Pancreas (tissue), 10 donors: ENCODE data around the gene SORBS2. TPM values are rescaled to one million over a fixed set of nuclear protein-coding genes. Genes with fewer than 3 reads are reported as not detected.

Source experiments
- ATAC-seq, 4 donors: fragments of 200-7000 bp; cut with Tn5 transposase; one replicate each; pipeline versions ENCODE4 v1.8.0 to v1.9.1; 2020; ENCODE audit warnings: mild to moderate bottlenecking in 4 of 4, moderate library complexity in 4 of 4
- DNase-seq, 6 donors: peaks; one replicate each; pipeline ENCODE4 v3.0.0-alpha.2; 2020
- FAIRE-seq: peaks from 2 replicates; lab custom pipeline; 2012; peaks lifted over from hg19 to GRCh38; lab: Jason Lieb, UNC
- H3K27ac ChIP-seq, 4 donors: fragments of 200-600 bp; sonication (generic); 1 replicate in 3 of 4; 2 replicates in 1 of 4; pipeline versions ENCODE4 v1.5.0 to v1.8.0; 2020
- H3K27me3 ChIP-seq, 4 donors: fragments of 200-600 bp; one replicate each; pipeline ENCODE4 v1.8.0; 2021
- H3K36me3 ChIP-seq, 3 donors: fragments of 200-600 bp; sonication (generic) in 1 of 3; one replicate each; pipeline versions ENCODE4 v1.5.0 to v1.8.0; 2020 to 2021
- H3K4me1 ChIP-seq, 3 donors: fragments of 200-600 bp; one replicate each; pipeline ENCODE4 v1.8.0; 2021
- H3K4me3 ChIP-seq, 4 donors: fragments of 200-600 bp; sonication (generic) in 2 of 4; one replicate each; pipeline versions ENCODE4 v1.5.0 to v1.8.0; 2020 to 2021
- H3K9me3 ChIP-seq, 4 donors: fragments of 200-600 bp; one replicate each; pipeline ENCODE4 v1.8.0; 2021
- WGBS, 2 donors: extraction: QIAGEN DNeasy Blood & Tissue Kit; methylation state at CpG; one replicate each; pipeline ENCODE4 v1.1.7; 2013; 5-methylcytosine and 5-hydroxymethylcytosine counted together
- intact Hi-C, 3 donors: fragments of 100-400 bp; cut with DNase I; formaldehyde crosslinking; loops; one replicate each; pipeline versions ENCODE4 v1.11.1 to v1.14.2; 2022
- polyA plus RNA-seq, 2 donors: library from polyadenylated mRNA; stranded (reverse); fragments of 200-250 nt; gene quantifications; one replicate each; pipeline ENCODE4 v1.2.3, GENCODE V29; 2013
- total RNA-seq, 6 donors: library from RNA; stranded (reverse); fragmentation: NEBNext Ultra II Directional in 4 of 6; extraction: Animal tissue kit (Norgen Biotek cat#: 25700) in 4 of 6; gene quantifications; one replicate each; pipeline versions ENCODE4 v1.2.1 to v1.2.4, GENCODE V29; 2021 to 2023
- TF ChIP-seq, protein P1 (sequence below), 4 donors: fragments of 200-600 bp; sonication (generic) in 3 of 4; IDR thresholded peaks; one replicate each; pipeline versions ENCODE4 v1.5.0 to v1.8.0; 2021; ENCODE audit warnings: antibody characterized with exemption in 4 of 4
- donor health status: healthy with polysubstance abuse.
- donor health status: DM: no; HTN: no; CAD: no; lungs with moderate emphysema.
- donor health status: DM: no; HTN: no; CAD: no.
- donor health status: control.
- donor health status: control.
- donor health status: Bipolar disorder and iron deficiency.
- donor health status: DM: yes; HTN: yes; CAD: no.
- donor health status: DM: no; HTN: no; CAD: no.
- donor health status: DM: no; HTN: no; CAD: no.
- donor health status: DM: yes; HTN: yes; CAD: no.

SORBS2 gene
- total and polyA plus RNA-seq, 8 donors, result 61.7 to 245 (median 140) TPM

DNA sequence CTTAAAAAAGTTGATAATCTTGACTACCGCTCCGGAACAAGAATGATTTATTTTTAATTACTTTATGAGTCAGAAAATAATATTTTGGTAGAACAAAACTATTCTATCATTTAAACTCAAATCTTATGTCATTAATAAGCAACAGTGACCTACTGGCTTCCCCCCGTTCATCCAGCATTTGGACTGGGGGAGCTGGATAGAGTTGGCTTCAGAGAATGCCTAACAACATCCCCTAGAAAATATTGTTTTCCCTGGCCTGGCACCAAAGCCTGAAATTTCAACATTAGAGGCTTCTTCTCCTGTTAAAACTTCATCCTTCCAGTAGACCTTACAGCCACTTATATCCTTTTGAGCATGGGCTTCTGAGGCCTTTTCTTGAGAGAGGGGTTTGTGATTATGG, 221.0 kb downstream of the SORBS2 start:
- Histone ChIP-seq H3K9me3 (no peaks in the 10 kb centered on the region), H3K4me3 (no peak overlapping the region), H3K27me3 (no peaks in the 10 kb centered on the region), H3K36me3 (peaks cover 0 to 40% (median 0%) of the 10 kb centered on the region in 3 donors), H3K4me1 (peaks cover 0 to 11% (median 10%) of the 10 kb centered on the region in 3 donors), H3K27ac (peak overlapping the region in 2 of 4 donors; percentile 36 to 44)
- ATAC-seq (no peak), FAIRE-seq (no peak), DNase-seq (no peak)
- TF ChIP-seq, protein P1, sequence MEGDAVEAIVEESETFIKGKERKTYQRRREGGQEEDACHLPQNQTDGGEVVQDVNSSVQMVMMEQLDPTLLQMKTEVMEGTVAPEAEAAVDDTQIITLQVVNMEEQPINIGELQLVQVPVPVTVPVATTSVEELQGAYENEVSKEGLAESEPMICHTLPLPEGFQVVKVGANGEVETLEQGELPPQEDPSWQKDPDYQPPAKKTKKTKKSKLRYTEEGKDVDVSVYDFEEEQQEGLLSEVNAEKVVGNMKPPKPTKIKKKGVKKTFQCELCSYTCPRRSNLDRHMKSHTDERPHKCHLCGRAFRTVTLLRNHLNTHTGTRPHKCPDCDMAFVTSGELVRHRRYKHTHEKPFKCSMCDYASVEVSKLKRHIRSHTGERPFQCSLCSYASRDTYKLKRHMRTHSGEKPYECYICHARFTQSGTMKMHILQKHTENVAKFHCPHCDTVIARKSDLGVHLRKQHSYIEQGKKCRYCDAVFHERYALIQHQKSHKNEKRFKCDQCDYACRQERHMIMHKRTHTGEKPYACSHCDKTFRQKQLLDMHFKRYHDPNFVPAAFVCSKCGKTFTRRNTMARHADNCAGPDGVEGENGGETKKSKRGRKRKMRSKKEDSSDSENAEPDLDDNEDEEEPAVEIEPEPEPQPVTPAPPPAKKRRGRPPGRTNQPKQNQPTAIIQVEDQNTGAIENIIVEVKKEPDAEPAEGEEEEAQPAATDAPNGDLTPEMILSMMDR (IDR thresholded peaks at IDR 0.05), result no peak
- intact Hi-C loops, result loop anchor here in 1 of 3 donors (10.0 kb wide), 1 partner anchor 116 kb away; the partner anchor contains the start of gene CCDC110
- WGBS, 2 donors, result 57 to 68% methylated on average over 3 of the region's 3 CpGs

DNA sequence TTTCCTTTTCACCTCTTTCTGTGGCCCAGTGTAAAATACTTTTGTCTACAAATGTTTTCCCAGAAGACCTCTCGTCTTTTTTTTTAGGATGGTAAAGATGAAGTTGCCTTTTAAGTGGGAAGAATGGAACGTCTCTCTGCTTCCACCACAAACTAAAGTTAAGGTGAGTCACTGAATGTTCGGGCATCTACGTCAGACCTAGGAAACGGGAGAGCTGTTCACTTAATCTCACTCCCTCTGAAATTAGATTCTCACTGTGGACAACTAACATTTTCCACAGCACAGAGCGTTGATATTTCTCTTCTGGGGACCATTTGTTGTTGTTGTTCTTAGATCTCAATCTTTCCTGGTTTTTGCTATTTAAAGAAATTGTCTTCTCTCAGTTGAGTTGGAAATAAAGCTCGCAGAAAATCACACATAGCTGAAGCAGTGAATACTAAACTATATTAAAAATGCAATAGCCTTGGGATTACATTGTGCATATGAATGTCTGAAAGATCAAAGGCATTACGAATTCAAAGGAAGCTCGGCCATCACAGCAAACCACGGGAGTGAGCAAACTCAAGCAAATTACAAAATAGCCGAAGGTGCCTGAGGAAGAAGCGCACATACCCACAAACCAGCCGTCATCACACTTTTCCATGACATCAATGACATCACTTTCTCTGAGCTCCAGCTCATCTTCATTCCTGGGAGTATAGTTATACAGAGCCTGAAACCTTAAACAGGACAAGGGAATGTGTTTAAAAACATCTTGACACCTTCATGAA, 222.7 kb downstream of the SORBS2 start:
- H3K4me3 ChIP-seq, result no peak overlapping the region
- peaks cover 0 to 11% (median 10%) of the 10 kb centered on the region in 3 donors for H3K4me1 ChIP-seq
- H3K27me3 ChIP-seq, result no peaks in the 10 kb centered on the region
- 91 to 93% methylated on average over 13 of the region's 13 CpGs for WGBS, 2 donors
- DNase-seq (no peak), FAIRE-seq (no peak), ATAC-seq (no peak)
- TF ChIP-seq, protein P1 (IDR thresholded peaks at IDR 0.05), result no peak
- H3K27ac ChIP-seq, result no peak overlapping the region
- H3K9me3 ChIP-seq, result no peaks in the 10 kb centered on the region
- intact Hi-C loops, result no loop called here
- H3K36me3 ChIP-seq, result peaks cover 0 to 40% (median 0%) of the 10 kb centered on the region in 3 donors

DNA sequence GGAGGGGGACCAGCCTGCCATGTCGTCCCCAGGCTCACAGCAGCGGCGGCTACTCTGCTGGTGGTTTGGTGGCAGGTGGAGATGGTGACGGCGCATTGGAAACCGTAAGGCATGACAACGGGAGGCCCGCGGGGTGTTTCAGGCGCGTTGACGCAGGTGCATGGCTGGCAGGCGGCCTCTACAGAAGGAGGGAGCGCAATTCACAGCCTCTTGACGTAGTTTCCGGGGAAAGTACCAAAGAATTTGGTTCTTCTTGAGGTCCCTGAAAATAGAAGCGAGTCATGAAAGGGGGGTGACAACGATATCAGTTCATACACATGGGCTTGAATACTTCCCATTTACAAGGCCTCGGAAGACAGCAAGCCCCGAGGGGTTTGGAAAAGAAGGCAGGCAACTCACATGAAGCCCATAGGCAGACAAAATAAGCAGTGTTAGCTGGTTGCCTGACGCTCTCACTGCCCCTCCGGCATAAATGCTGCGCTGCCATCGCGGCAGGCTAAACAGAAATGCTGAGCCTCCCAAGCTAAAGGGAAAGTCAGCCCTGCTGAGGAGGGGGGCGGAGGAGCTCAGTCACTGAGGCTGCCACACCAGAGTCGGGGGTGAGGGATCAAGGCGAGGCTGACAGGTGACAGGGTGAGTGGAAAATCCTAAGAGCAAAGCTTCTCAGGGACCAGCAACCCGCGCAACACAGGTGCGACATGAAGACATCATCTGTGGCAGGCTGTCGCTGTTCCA, 224.4 kb downstream of the SORBS2 start:
- ATAC-seq (no peak), FAIRE-seq (no peak), DNase-seq (no peak)
- Histone ChIP-seq H3K4me1 (peaks cover 0 to 11% (median 10%) of the 10 kb centered on the region in 3 donors), H3K36me3 (peaks cover 0 to 36% (median 0%) of the 10 kb centered on the region in 3 donors), H3K27me3 (no peaks in the 10 kb centered on the region), H3K4me3 (no peak overlapping the region), H3K27ac (no peak overlapping the region), H3K9me3 (no peaks in the 10 kb centered on the region)
- TF ChIP-seq, protein P1 (IDR thresholded peaks at IDR 0.05), result no peak
- intact Hi-C loops, result no loop called here
- 86 to 87% methylated on average over 32 of the region's 32 CpGs for WGBS, 2 donors

DNA sequence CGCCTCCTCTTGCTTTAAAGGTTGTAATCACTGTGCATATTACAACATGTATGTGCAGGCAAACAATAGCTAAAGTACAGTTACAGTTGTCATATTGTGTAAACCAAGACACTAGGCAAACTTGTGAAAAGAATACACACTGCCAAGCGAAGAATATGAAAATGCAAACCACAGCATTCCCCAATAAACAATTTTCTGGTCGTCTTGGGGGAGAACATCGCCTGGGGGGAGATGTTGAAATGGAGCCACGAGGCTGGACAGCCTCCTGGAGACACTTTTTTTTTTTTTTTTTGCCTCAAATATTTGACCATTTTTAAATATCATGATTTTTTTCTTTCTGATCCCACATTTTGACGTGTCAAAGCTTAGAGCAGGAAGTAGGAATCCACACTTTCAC, 225.0 kb downstream of the SORBS2 start:
- Histone ChIP-seq H3K27ac (no peak overlapping the region), H3K4me3 (no peak overlapping the region), H3K27me3 (no peaks in the 10 kb centered on the region), H3K9me3 (no peaks in the 10 kb centered on the region), H3K36me3 (peaks cover 0 to 36% (median 0%) of the 10 kb centered on the region in 3 donors), H3K4me1 (peaks cover 0 to 10% (median 5%) of the 10 kb centered on the region in 3 donors)
- intact Hi-C loops, result no loop called here
- ATAC-seq (no peak), FAIRE-seq (no peak), DNase-seq (no peak)
- WGBS, 2 donors, result 78 to 82% methylated on average over 6 of the region's 6 CpGs
- TF ChIP-seq, protein P1 (IDR thresholded peaks at IDR 0.05), result no peak
